Esophagus muscularis mucosa (tissue), 4 donors: Measurements from ENCODE around the gene RAB30.
"Not testable (repeated sequence)": the region's sequence is repeated elsewhere in the genome, so short reads cannot be mapped to it uniquely, and the experiment has no call there.

Experiments used
- CTCF ChIP-seq, 3 experiments: fragments of 200-600 bp in 2 of 3; fragments of 450-650 bp in 1 of 3; sonication (generic) in 2 of 3; IDR thresholded peaks; one replicate each; pipeline ENCODE4 v1.5.1; 2017 to 2019; ENCODE audit warnings: antibody characterized with exemption in 3 of 3, mild to moderate bottlenecking in 2 of 3, moderate library complexity in 1 of 3
- EP300 ChIP-seq: sonication (generic); formaldehyde crosslinking; IDR thresholded peaks from one replicate; pipeline ENCODE4 v1.6.1; 2017; ENCODE audit warnings: antibody characterized with exemption
- POLR2A ChIP-seq: fragments of 450-650 bp; IDR thresholded peaks from one replicate; pipeline ENCODE4 v1.6.1; 2017; ENCODE audit warnings: antibody characterized with exemption, moderate library complexity, mild to moderate bottlenecking, low read depth
- POLR2AphosphoS5 ChIP-seq, 2 donors: sonication (generic); formaldehyde crosslinking; IDR thresholded peaks; one replicate each; pipeline ENCODE4 v1.6.1; 2017; ENCODE audit warnings: antibody characterized with exemption in 2 of 2

GRCh38 chr11:82943430-82943829 is 128.3 kb downstream of the RAB30 start:
- TF ChIP-seq CTCF (IDR thresholded peaks at IDR 0.05); EP300; POLR2A; POLR2AphosphoS5 (IDR thresholded peaks at IDR 0.05): not testable (repeated sequence)
